Skin of body (tissue), 2 donors: ENCODE data around the gene CASP6. TPM values are rescaled to one million over a fixed set of nuclear protein-coding genes. Genes with fewer than 3 reads are reported as not detected.
"Not testable (repeated sequence)": the region's sequence is repeated elsewhere in the genome, so short reads cannot be mapped to it uniquely, and the experiment has no call there.

Experiments
- DNase-seq: peaks from one replicate; lab custom pipeline; 2025; lab: John Stamatoyannopoulos, UW
- total RNA-seq: library from RNA; depleted of rRNA; stranded (reverse); fragments of >200 nt; gene quantifications from one replicate; pipeline ENCODE4 v1.2.3, GENCODE V29; 2014

The CASP6 gene
- total RNA-seq, 1 donor from 2014 or later = 19.8 TPM

GRCh38 chr4:109721033-109721432 lies 17.8 kb upstream of the CASP6 start:
- no peak for DNase-seq

GRCh38 chr4:109719604-109720003 lies 16.4 kb upstream of the CASP6 start:
- DNase-seq = no peak

GRCh38 chr4:109718759-109719158 lies 15.5 kb upstream of the CASP6 start:
- DNase-seq = no peak

- DNase-seq = no peak
Measured at GRCh38 chr4:109713500-109713899, 10.3 kb upstream of the CASP6 start.

GRCh38 chr4:109708990-109709389 lies 5.7 kb upstream of the CASP6 start:
- DNase-seq = no peak

- DNase-seq = no peak
Measured at GRCh38 chr4:109708435-109708834, 5.2 kb upstream of the CASP6 start.

- peak; percentile 34 for DNase-seq
Measured at GRCh38 chr4:109703664-109704361, 568 bp upstream of the CASP6 start.

GRCh38 chr4:109701566-109702410 lies 1.5 kb downstream of the CASP6 start:
- DNase-seq = no peak

GRCh38 chr4:109699553-109700225 lies 3.6 kb downstream of the CASP6 start:
- no peak for DNase-seq

GRCh38 chr4:109698656-109699055 lies 4.6 kb downstream of the CASP6 start:
- DNase-seq = no peak

GRCh38 chr4:109691411-109691920 lies 11.8 kb downstream of the CASP6 start:
- no peak for DNase-seq

GRCh38 chr4:109690690-109691410 lies 12.4 kb downstream of the CASP6 start:
- no peak for DNase-seq

GRCh38 chr4:109684727-109685126 lies 18.5 kb downstream of the CASP6 start:
- DNase-seq = no peak

GRCh38 chr4:109683621-109684253 lies 19.5 kb downstream of the CASP6 start:
- no peak for DNase-seq

- DNase-seq = no peak
Measured at GRCh38 chr4:109682875-109683274, 20.4 kb downstream of the CASP6 start.

GRCh38 chr4:109678925-109679324 lies 24.3 kb downstream of the CASP6 start:
- not testable (repeated sequence) for DNase-seq

GRCh38 chr4:109678472-109678871 lies 24.8 kb downstream of the CASP6 start:
- not testable (repeated sequence) for DNase-seq

GRCh38 chr4:109676886-109677285 lies 26.4 kb downstream of the CASP6 start:
- no peak for DNase-seq

- DNase-seq = no peak
Measured at GRCh38 chr4:109675843-109676242, 27.4 kb downstream of the CASP6 start.

- DNase-seq = no peak
Measured at GRCh38 chr4:109675181-109675580, 28.1 kb downstream of the CASP6 start.

- DNase-seq = no peak
Measured at GRCh38 chr4:109673303-109673702, 29.9 kb downstream of the CASP6 start.
